Stimulated activated naive CD8-positive, alpha-beta T cell treated with anti-CD3 and anti-CD28 coated beads, Interleukin-15, Interleukin-2, amounts not matched to agents 100 ng/mL and 50 ng/mL, for 24 hours (primary cell): ENCODE data around the gene PRRC1.
"Not testable (repeated sequence)": the region's sequence is repeated elsewhere in the genome, so short reads cannot be mapped to it uniquely, and the experiment has no call there.

Experiments used
- H3K27ac Mint-ChIP-seq: one replicate; pipeline ENCODE4 v1.8.0; 2021; ENCODE audit warnings: mild to moderate bottlenecking, mixed read lengths
- H3K27me3 Mint-ChIP-seq: one replicate; pipeline ENCODE4 v1.8.0; 2021; ENCODE audit warnings: mixed read lengths
- H3K36me3 Mint-ChIP-seq: one replicate; pipeline ENCODE4 v1.8.0; 2021; ENCODE audit warnings: low read depth, mixed read lengths
- H3K4me1 Mint-ChIP-seq: one replicate; pipeline ENCODE4 v1.8.0; 2021; ENCODE audit warnings: low read depth, mixed read lengths
- H3K4me3 Mint-ChIP-seq: one replicate; pipeline ENCODE4 v1.8.0; 2021; ENCODE audit warnings: mild to moderate bottlenecking, mixed read lengths
- H3K9me3 Mint-ChIP-seq: one replicate; pipeline ENCODE4 v1.8.0; 2021; ENCODE audit warnings: mixed read lengths

PRRC1 gene

DNA sequence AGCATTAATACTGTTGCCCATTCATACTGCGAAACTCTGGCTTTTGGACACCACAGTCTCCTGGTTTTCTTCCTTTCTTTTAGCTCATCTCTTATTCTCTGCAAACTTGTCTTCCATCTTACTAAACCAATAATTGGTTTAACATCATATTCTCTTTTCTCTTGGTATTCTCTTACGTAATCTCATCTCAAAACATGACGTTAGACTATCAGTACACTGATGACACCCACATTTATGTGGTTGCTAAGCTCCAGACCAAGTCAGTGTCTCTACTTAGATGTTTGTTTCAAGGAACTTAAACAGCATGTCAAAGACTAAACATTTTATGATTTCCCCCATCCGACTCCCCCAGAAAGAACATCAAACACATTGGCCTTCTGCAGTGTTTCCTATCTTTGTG, 2.1 kb downstream of the PRRC1 start:
- Mint-ChIP-seq H3K27me3 (no peaks in the 10 kb centered on the region), H3K9me3 (peaks cover 15% of the 10 kb centered on the region), H3K27ac (no peak overlapping the region), H3K36me3 (peaks cover 55% of the 10 kb centered on the region), H3K4me3 (peak overlapping the region; percentile 87), H3K4me1 (peaks cover 30% of the 10 kb centered on the region)

- H3K27me3 Mint-ChIP-seq, result no peaks in the 10 kb centered on the region
- H3K27ac Mint-ChIP-seq, result no peak overlapping the region
- H3K4me1 Mint-ChIP-seq, result peaks cover 30% of the 10 kb centered on the region
- H3K36me3 Mint-ChIP-seq, result peaks cover 66% of the 10 kb centered on the region
- H3K4me3 Mint-ChIP-seq, result no peak overlapping the region
- peaks cover 15% of the 10 kb centered on the region for H3K9me3 Mint-ChIP-seq
These were observed 3.8 kb downstream of the PRRC1 start for GRCh38 chr5:127521138-127521770.

- Mint-ChIP-seq H3K4me1 (peaks cover 12% of the 10 kb centered on the region), H3K27ac (no peak overlapping the region), H3K36me3 (peaks cover 85% of the 10 kb centered on the region), H3K27me3 (no peaks in the 10 kb centered on the region), H3K4me3 (no peak overlapping the region), H3K9me3 (peaks cover 8% of the 10 kb centered on the region)
These were observed 7.7 kb downstream of the PRRC1 start for GRCh38 chr5:127525181-127525580.

GRCh38 chr5:127529904-127530682, 12.7 kb downstream of the PRRC1 start:
- no peak overlapping the region for H3K27ac Mint-ChIP-seq
- no peaks in the 10 kb centered on the region for H3K4me1 Mint-ChIP-seq
- H3K9me3 Mint-ChIP-seq, result no peaks in the 10 kb centered on the region
- no peaks in the 10 kb centered on the region for H3K27me3 Mint-ChIP-seq
- H3K36me3 Mint-ChIP-seq, result peaks cover 78% of the 10 kb centered on the region
- H3K4me3 Mint-ChIP-seq, result no peak overlapping the region

GRCh38 chr5:127536687-127537086, 19.2 kb downstream of the PRRC1 start:
- Mint-ChIP-seq H3K36me3 (peaks cover 81% of the 10 kb centered on the region), H3K27me3 (no peaks in the 10 kb centered on the region), H3K4me3 (no peak overlapping the region), H3K9me3 (peaks cover 8% of the 10 kb centered on the region), H3K4me1 (no peaks in the 10 kb centered on the region), H3K27ac (no peak overlapping the region)

GRCh38 chr5:127540553-127540952, 23.1 kb downstream of the PRRC1 start:
- not testable (repeated sequence) for H3K27me3 Mint-ChIP-seq

DNA sequence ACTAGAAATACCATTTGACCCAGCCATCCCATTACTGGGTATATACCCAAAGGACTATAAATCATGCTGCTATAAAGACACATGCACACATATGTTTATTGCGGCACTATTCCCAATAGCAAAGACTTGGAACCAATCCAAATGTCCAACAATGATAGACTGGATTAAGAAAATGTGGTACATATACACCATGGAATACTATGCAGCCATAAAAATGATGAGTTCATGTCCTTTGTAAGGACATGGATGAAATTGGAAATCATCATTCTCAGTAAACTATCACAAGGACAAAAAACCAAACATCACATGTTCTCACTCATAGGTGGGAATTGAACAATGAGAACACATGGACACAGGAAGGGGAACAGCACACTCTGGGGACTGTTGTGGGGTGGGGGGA, 27.8 kb downstream of the PRRC1 start:
- not testable (repeated sequence) for H3K9me3 Mint-ChIP-seq, H3K4me3 Mint-ChIP-seq, H3K27me3 Mint-ChIP-seq, H3K4me1 Mint-ChIP-seq, H3K27ac Mint-ChIP-seq
- peaks cover 56% of the 10 kb centered on the region for H3K36me3 Mint-ChIP-seq

More at GRCh38 chr5:127540553-127540952, 23.1 kb downstream of the PRRC1 start:
- peak overlapping the region; percentile 28 for H3K27ac Mint-ChIP-seq
- H3K36me3 Mint-ChIP-seq, result peaks cover 65% of the 10 kb centered on the region
- H3K4me3 Mint-ChIP-seq, H3K4me1 Mint-ChIP-seq, H3K9me3 Mint-ChIP-seq: not testable (repeated sequence)

DNA sequence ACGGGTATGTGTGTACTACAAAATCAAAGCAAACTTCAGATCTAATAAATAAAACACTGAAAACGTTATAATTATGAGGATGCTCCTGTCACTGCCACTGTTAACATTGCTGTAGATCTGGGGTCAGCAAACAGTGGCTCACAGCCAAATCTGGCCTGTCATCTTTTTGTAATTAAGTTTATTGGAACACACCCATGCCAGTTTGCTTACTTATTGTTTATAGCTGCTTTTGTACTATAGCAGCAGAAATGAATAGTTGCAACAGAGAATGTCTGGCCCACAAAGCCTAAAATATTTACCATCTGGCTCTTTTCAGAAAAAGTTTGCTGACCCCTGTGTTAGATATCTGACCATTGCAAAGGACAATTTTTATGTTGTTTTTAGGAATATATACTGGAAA, 32.1 kb downstream of the PRRC1 start:
- Mint-ChIP-seq H3K27ac (no peak overlapping the region), H3K27me3 (no peaks in the 10 kb centered on the region), H3K9me3 (no peaks in the 10 kb centered on the region), H3K36me3 (peaks cover 66% of the 10 kb centered on the region), H3K4me3 (no peak overlapping the region), H3K4me1 (peaks cover 5% of the 10 kb centered on the region)

DNA sequence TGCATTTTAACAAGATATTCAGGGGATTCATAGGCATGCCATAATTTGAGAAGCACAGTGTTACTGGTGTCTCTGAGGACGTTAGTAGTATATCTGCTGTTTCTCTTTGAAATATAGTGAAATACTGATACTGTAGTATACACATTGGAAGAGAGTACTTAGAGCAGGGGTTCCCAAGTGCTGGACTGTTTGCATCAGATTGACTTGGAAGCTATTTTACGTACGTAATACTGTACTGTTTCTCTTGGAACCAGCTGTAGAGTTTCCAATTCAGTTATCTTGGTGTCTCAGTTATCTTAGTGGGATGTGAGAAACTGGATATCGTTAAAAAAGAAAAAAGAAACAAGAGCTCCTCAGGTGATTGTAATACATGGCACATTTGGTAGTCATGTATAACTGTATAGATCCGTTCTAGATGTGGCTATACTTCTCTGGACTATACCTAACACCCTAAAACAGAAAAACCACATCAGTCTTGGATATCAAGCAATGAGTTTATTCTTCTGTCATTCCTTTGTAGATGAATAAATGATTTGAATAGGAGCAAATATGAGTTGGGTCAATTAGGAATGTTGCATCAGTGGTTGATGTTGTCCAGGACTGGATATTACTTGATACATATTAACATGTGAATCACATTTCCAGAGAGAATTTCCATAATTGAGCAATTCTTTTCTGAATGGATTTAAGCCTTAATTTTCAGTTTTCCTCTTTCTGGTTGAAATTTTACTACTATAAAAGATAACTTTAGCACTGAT, 33.4 kb downstream of the PRRC1 start:
- H3K27ac Mint-ChIP-seq, result no peak overlapping the region
- H3K4me3 Mint-ChIP-seq, result no peak overlapping the region
- H3K27me3 Mint-ChIP-seq, result no peaks in the 10 kb centered on the region
- no peaks in the 10 kb centered on the region for H3K9me3 Mint-ChIP-seq
- peaks cover 3% of the 10 kb centered on the region for H3K4me1 Mint-ChIP-seq
- H3K36me3 Mint-ChIP-seq, result peaks cover 61% of the 10 kb centered on the region

DNA sequence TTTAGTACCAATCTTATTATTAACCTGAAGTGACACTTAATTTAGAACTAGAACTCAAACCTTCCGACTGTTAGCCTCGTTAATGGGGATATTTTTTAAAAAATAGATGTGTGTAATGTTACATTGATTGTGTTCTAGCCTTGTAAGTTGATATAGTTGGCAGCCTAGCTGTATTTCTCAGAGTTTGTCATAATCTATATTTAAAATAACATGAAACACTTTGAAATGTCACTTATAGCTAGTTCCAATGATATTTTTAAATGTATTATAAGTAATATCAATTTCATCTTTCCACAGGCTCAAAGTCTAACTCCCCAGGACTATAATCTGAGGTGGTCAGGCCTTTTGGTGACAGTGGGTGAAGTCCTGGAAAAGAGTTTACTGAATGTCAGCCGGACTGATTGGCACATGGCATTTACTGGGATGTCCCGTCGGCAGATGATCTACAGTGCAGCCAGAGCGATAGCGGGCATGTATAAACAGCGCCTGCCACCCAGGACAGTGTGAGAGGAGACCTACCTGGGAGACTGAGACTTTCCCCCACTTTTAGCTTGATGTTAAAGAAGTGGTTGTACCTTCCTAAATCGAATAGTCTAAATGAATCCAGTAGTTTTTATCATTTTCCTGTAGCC, 34.1 kb downstream of the PRRC1 start:
- Mint-ChIP-seq H3K4me3 (no peak overlapping the region), H3K4me1 (no peaks in the 10 kb centered on the region), H3K27me3 (no peaks in the 10 kb centered on the region), H3K9me3 (no peaks in the 10 kb centered on the region), H3K36me3 (peaks cover 54% of the 10 kb centered on the region), H3K27ac (no peak overlapping the region)

DNA sequence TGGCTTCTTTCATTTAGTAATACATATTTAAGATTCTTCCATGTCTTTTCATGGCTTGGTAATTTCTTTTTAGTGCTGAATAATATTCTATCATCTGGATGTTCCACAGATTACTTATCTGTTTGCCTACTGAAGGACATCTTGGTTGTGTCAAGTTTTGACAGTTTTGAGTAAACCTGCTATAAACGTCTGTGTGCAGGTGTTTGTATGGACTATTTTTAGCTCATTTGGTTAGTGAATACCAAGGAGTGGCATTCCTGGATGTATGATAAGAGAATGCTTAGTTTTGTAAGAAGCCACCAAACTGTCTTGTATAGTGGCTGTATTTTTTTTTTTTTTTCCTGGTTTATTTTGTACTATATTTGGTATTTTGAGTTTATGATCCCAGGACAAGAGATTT, 38.4 kb downstream of the PRRC1 start:
- H3K27me3 Mint-ChIP-seq, result no peaks in the 10 kb centered on the region
- H3K4me3 Mint-ChIP-seq, result no peak overlapping the region
- peaks cover 40% of the 10 kb centered on the region for H3K36me3 Mint-ChIP-seq
- no peaks in the 10 kb centered on the region for H3K9me3 Mint-ChIP-seq
- H3K27ac Mint-ChIP-seq, result no peak overlapping the region
- no peaks in the 10 kb centered on the region for H3K4me1 Mint-ChIP-seq

DNA sequence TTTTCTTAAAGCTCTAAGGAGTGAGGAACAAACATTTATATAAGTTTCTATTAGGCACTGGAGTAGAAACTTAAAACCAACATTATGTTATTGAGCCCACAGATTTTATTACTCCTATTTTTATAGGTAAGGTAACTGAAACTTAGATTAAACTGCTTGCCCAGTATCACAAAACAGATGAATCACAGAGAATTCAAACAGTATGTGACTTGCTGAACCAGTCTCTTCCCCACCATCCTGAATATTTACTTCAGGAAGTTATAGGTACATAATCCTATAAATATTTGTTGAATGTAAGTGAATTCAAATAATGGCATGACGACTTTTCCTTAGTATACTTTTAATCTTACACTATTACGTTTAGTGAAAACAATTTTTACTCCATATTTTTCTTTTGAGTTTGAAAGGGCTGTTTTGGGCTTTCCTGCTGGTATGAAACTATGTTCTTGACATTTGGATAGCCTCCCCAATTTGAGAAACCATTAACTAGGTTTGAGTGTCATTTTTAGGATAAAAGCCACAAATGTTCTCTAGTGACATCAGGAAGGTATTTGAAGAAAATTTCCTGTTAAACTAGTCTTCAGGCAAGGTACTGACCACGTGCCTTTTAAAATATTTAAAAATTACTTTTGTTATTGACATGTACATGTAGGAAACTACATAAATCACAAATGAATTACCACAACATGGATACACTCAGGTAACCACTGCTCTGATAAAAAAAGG, 39.3 kb downstream of the PRRC1 start:
- Mint-ChIP-seq H3K9me3 (no peaks in the 10 kb centered on the region), H3K36me3 (peaks cover 33% of the 10 kb centered on the region), H3K27me3 (no peaks in the 10 kb centered on the region), H3K27ac (no peak overlapping the region), H3K4me1 (no peaks in the 10 kb centered on the region), H3K4me3 (no peak overlapping the region)

DNA sequence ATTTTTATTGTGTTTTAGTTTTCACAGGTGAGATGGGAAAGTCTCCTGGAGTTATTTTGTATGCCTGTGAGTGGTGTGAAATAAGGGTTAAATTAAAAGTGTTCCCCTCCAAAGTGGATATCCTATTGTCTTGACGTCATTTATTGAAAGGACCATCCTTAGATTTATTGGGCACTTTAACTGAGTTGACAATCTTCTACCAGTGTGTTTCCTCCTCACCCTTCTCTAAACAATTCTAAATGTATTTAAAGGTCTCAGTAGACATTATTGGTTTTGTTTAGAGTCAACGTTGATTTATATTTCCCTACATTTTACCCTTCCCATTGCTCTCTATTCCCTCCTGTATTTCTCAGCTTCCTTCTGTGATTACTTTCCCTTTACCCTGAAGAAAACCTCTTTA, 40.8 kb downstream of the PRRC1 start:
- Mint-ChIP-seq H3K36me3 (peaks cover 25% of the 10 kb centered on the region), H3K4me3 (no peak overlapping the region), H3K4me1 (no peaks in the 10 kb centered on the region), H3K9me3 (no peaks in the 10 kb centered on the region), H3K27me3 (no peaks in the 10 kb centered on the region), H3K27ac (no peak overlapping the region)

DNA sequence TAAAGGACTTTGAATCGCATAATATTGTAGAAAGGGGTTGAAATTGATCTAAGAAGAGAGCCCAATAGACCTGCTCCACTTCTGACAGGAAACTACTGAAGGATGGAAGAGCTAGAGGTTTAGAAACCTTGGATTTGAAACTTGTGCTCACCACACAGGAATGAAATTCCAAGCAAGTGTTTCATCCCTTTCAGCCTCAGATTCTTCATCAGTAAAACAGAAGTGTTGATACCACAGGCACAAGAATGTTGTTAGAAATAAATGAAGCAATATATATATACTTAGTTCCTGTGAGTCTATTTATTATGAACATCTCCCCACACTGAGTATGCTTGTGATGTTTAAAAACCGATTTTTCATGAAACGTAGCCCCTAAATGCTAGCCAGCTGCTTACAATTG, 43.8 kb downstream of the PRRC1 start:
- Mint-ChIP-seq H3K27ac (no peak overlapping the region), H3K4me1 (no peaks in the 10 kb centered on the region), H3K4me3 (no peak overlapping the region), H3K27me3 (no peaks in the 10 kb centered on the region), H3K9me3 (no peaks in the 10 kb centered on the region), H3K36me3 (peaks cover 9% of the 10 kb centered on the region)
